ENCODE results near the gene RNASE8.

DNA sequence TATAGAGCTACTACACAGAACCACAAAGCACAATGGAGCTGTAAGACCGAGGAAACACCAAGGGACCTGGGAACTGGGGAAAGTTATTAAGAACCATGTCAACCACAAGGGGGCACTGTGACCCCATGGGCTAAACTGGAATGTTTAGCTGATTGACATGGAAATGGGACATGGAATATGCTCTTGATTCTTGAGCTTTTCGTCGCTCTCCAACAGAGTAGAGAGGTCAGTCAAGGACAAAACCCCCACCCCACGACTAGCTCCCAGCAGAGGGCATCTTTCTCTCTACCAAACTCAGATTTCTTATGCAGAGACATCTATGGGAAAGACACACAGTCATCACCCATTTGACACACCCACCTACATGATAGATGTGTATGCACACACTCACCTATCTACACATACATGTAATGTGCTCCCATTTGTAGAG is 42.8 kb upstream of the RNASE8 start:
- no peak for TF ChIP-seq POLR2AphosphoS5 (IDR thresholded peaks at IDR 0.05; ENCODE audit: low read depth, low read length)
- TF ChIP-seq POLR2A (IDR thresholded peaks at IDR 0.05; ENCODE audit: low read depth, low read length): no peak
- no peak for TF ChIP-seq SPI1 (IDR thresholded peaks at IDR 0.05; ENCODE audit: low read depth, low read length)
- TF ChIP-seq PAX5 (IDR thresholded peaks at IDR 0.05; ENCODE audit: insufficient read depth, low read length, severe bottlenecking): no peak

All from GM12891 (cell line).